ENCODE results near the gene NAALADL2.
"Not testable (repeated sequence)": the region's sequence is repeated elsewhere in the genome, so short reads cannot be mapped to it uniquely, and the experiment has no call there.

The NAALADL2 gene

DNA sequence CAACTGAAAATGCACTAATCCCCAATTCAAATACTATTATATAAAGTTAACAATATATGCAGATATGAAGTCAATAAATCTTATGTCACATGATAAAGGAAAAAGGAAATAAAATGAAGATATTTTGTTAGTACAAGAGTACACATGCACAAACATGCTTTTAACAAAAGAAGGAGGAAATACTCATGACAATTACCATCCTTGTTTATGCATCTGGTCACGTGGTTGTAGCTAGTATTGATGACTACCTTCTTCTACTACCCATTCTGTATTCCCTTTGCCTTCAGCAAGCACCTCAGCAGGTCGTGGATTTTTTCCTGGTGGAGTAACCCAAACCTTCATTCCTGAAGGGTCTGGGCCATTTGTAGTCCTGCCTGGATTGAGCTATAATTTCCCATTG lies 669.6 kb downstream of the NAALADL2 start:
- not testable (repeated sequence) for DNase-seq

DNA sequence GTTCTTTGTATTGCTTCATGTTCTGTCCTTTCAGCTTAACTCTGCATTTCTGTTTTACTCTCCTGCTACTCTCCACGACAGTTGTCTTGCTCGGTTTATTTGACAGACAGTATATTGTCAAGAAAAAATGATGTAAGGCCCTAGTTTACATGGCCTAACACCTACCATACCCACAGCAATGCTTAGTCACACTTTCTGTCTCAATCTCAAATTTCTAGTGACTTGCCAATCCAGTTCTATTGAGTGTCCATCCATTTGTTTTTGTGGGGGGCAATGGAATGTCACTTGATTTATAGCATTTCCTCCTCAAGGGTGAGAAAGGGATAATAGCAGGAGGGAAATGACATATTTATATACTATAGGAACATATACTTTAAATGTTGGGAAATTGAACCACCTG lies 676.2 kb downstream of the NAALADL2 start:
- no peak for DNase-seq

DNA sequence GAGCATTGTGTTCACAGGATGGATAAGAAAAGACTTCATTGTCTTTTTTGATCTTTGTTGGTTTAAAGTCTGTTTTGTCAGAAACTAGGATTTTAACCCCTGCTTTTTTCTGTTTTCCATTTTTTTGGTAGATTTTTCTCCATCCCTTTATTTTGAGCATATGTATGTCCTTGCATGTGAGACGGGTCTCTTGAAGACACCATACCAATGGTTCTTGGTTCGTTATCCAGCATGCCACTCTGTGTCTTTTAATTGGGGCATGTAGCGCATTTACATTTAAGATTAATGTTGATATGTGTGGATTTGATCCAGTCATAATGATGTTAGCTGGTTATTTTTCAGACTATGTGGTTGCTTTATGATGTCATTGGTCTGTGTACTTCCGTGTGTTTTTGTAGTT lies 687.0 kb downstream of the NAALADL2 start:
- no peak for DNase-seq

DNA sequence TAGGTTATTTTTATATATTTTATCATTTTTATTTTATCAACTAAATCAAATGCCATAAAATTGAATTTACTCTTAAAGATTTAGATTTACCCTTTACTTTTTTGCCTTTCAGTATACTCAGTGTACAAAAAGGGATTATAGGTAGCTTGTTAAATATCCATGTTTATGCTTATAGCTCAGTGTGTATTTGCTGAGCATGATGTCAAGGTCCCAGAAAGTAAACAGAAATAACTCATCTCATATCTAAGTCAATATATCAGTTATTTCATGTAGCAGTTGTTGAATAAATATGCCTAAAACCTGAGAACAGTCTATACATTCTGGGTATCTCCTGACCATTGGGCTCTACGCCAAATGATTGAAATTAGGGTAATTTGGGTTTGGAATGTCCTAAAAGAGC lies 693.8 kb downstream of the NAALADL2 start:
- no peak for DNase-seq

DNA sequence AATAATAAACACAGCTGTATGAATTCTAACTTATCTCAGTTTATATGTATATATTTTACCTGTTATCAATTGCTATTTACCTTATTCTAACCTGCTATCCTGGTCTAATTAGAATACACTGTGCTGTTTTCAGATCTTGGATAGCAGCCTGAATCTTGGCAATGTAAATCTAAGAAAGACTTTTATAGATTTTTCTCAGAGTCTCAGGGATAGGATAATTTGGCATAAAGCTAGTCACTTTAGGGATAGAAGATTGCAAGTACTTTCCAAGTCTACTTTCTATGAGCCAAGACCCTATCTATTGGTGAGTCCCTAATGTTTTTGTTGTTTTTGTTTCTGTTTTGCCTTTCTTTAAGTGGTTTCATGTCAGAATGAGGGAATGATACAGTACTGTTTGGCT lies 695.7 kb downstream of the NAALADL2 start:
- no peak for DNase-seq

DNA sequence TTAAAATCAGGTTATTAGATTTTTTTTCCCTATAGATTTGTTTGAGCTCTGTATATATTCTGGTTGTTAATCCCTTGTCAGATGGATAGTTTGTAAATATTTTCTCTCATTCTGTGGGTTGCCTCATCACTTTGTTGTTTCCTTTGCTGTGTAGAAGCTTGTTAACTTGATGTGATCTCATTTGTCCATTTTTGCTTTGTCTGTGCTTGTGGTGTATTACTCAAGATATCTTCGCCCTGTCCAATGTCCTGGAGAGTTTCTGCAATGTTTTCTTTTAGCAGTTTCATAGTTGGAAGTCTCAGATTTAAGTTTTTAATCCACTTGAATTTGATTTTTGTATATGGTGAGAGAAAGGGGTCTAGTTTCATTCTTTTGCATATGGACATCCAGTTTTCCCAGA lies 699.1 kb downstream of the NAALADL2 start:
- no peak for DNase-seq

DNA sequence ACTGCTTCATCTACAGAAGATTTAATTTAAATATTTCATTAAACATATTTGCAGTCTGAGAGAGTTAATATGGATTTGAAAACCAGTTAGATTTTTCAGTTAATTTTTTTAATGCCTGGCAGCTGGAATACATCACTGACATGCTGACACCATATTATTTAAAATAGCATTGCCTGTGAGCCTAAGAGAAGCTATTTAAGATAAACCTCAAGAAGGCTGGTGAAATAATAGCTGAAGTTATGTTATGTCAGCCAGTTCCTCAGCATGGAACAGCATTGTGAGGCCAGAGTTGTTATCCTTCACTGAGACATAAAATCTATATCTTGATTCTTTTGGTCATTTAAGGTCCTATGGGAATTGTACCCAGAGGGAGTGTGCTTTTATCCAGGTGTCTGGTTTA lies 705.2 kb downstream of the NAALADL2 start:
- no peak for DNase-seq

DNA sequence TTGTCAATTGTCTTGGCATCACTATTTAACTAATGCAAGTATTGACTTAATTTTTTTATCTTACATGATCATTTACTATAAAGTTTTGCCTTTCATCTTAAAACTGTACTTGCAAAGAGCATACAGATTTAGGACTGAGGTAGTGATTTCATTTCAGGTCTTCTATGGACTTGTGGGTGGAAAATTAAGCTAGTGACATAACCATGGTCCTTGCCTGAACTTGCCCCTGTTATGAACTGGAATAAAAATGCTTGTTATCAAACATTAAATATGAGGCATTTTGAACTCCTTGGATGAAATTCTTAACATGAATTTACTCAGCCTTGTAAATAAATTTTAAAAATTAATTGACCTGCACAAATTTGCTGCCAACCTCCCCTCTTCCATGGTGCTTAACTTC lies 712.0 kb downstream of the NAALADL2 start:
- no peak for DNase-seq

DNA sequence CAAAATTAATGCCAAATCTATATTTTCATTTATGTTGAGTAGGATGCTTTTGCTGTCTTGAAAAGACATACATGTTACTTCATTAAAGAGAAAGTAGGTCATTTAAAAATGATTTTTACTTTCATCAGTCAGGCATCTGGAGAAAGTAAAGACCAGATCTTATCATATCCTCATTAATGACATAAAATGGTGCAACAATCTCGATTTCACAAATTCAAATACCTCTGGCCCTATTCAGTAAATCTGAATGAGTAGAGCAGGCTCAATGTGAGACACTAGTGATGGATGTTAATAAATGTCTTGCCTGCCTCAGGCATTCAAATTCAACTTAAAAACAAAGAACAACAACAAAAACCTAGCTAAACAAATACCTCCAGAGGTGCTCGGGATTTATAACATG lies 714.1 kb downstream of the NAALADL2 start:
- no peak for DNase-seq

DNA sequence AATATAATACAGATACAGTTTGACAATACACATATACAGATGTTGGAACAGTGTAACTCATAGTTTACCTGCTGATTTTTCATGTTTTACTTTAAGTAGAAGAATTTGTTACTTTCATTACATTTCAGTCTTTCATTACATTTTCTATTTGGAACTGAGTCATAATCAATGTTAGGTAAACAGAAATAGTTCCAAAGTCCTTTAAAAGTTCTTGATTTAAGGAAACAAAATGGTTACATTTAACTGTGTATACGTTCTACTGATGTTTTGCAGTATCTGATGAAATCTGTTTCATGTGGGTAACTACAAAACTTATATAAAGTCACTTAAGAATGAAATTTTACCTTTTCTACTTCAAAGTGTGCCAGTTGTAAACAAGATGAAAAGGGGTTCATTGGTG lies 721.2 kb downstream of the NAALADL2 start:
- no peak for DNase-seq

DNA sequence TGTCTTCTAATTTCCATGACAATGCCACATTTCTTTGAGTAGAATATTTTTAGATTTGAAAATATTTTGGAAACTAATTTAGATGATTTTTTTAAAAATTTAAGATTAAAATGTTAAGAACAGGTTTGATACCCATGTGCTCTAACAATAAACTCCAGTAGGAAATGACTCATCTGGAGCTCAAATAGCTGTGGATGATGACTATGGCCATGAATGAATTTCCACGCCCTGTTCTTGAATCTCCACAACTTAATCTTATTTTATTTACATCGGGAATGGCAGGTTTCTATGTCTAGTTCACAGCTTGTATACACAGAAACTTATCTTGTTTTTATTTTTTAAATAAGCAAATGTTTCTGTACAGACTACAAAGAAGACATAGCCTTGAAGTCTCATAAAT lies 726.8 kb downstream of the NAALADL2 start:
- DNase-seq = no peak

DNA sequence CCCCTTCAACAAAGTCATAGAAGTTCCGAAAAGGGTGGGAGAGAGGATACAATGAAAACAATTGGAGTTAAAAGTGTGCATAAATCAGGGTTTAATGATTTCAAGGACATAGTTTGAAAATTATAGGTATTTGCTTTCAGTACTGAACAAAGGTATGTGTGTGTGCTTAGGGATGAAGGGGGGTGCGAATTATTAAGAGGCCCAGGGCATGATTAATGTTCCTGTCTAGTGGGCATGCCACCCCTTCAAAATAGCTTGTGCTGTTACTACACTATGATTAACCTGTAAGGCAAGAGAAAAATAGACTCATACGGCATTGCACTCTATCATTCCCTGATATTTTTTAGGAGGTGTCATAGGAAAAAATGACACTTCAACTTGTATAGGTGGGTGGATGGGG lies 731.6 kb downstream of the NAALADL2 start:
- DNase-seq = no peak

DNA sequence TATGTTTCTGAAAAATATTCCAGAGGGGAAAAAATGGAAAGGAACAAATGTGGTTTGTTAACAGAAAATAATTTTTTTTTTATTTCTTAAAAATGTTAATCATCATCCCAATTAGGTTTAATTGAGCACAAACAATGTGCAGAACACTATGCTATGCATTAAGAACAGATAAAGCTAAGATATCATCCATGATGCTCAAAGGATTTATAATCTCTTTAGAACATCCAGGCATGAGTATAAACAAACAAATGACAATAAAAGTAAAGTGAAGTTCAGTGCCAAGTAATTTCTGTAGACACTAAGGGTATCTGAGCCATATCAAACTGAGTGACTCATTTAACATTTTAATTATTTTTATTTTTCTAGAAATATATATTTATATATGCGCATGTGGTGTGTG lies 732.2 kb downstream of the NAALADL2 start:
- DNase-seq = no peak

DNA sequence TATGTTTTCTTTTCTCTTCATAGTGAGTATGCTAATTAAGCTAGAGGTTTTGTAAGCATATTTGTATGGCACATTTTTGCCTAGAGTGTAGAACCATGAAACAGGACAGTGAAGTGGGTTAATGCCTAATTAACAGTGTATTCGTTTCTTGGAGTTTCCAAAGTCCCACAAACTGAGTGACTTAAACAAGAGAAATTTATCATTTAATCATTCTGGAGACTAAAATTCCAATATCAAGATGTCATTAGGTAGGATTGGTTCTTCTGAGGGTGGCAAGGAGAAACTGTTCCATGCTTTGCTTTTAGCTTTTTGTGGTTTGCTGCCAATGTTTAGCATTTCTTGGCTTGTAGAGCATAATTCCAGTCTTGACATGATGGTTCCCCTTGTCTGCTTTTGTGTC lies 734.2 kb downstream of the NAALADL2 start:
- no peak for DNase-seq

DNA sequence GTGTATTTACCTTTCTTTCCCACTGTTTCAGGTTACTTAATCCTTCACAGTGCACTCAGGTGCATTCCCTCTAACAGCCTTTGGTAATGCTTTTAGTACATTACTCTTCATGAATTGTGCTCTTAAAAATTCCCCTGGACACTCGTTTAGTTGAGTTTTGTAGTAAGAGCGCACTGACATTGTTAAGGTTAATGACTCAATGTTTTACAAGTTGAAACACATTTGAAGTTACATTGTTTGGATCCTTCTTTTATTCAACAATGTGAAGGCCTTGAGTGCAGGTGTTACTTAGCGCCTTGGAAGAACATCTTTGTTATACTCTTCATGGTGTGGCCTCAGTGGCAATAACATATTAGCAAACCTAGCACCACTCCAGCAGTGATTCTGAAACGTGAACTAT lies 739.6 kb downstream of the NAALADL2 start:
- no peak for DNase-seq

DNA sequence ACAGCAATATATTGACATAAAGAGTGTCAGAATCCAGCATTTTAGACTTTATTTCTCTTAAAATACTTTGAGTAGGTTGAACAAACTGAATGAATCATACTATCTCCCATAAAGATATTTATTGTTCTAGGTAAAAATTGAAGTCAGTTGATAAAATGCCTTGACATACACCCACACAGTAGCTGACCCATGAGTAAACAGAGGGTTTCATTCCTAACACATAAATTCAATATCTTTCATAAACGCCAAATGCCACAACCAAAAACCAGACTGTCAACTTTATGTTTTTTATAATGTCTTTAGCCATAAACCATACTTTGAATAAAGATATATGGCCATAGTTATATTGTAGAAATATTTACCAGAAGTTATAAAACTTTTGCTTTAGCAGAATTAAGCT lies 742.4 kb downstream of the NAALADL2 start:
- DNase-seq = no peak

DNA sequence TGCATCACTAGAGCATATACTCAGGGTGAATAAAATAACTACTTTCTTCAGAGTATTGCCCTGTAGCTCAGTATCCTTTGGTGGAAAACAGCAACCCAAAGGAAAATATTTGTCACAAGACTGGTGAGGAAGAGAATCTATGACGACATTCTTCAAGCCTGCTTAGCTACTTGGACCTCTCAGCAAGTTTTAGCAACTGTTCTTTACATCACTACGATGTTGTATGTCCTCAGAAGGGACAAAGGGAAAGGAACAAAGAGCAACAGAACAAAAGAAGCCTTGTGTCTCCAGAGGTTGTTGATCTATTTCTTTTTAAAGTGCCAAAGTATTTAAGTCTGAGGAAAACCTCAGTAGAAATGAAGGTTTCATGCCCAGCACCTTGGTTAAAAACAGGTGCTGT lies 746.7 kb downstream of the NAALADL2 start:
- no peak for DNase-seq

DNA sequence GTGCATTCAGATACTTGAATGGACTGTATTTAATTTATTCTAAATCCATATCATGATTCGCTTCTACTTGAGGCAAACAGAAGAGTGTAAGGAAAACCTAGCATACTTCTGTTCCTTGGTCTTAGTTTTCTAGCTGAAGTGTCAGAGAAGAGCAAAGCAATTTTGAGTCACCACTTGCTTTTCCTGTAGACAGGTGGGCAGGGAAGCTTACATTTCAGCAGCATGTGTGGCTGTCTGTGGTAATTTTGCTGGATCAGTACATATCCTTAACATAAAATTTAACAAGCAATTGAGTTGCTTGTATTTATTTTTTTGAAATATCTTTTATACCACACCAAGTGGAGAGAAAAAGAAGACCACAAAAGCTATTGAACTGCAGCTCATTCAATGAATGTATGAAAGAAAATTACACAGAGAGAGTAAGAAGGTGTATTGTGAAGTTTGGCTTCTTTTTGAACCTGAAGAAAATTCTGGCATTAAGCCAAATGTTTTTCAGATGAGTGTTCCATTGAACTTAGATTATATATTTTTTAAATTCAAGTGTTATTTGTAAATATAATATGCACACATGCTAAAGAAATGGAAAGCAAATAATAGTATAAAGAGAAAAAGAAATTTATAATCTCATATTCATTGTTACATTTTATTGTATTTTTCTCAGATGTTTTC lies 747.6 kb downstream of the NAALADL2 start:
- DNase-seq = no peak

DNA sequence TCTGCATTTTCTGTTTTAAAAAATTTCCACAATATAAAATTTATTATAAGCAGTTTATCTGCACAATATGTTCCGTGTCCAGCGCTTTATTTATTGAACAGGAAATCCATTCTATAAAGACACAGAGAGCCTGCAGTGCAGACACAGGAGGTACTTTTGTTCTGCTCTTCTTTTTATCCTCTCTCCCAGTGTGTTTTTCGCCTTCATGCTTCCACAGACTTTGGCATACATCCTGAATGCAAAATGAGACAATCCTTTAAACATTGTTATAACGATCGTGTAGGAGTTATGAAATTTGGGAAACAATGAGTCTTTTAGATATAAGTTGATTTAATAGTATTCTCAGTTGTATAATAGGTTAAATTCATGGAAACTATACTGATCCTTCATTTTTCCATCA lies 749.2 kb downstream of the NAALADL2 start:
- no peak for DNase-seq

DNA sequence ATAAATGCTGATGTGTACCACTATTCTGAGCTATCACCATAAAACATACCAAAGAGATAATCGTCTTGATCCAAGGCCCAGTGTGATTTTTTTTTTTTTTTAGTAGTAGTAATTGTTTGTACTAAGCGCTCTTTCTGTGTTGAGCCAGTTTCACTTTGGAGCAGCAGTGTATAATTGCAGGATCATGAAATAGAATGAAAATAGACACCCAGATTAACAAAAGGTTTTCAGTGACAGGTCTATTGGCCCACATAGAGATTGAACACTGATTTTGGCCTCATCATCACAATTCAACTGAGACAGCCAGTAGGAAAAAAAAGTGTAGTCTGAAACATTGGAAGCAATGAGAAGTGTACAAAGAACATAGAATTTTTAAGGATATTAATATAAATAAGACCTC lies 749.8 kb downstream of the NAALADL2 start:
- DNase-seq = no peak

DNA sequence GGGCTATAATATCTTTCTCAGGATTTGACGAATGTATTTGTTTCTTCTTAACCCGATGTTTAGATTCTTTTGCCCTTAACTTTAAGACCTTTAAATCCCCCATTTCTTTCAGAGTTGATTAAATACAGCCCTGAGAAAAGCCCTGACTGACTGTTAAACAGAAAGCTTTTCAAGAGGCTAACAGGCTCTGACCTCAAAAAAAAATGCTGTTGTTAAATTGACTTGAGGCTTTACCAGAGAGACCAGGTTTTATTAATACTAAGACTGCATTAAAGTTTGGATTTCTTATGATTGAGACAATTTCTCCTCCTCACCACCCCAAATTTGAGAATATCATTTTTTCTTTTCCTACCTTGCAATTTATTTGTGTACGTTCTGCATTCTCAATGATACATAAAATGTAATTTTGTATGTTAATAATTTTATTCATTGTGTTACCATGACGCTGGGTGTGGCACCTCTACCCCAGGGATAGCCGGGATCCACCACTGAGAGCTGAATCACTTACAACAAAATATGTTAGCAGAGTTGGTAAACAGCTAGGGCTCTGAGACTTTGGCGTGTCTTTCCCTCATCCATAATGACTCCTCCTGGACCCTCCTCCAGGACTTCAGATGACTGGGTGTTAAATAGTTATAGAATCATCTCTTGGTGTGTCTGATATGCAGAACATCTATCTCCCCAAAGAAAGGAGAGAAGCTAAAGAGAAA lies 753.5 kb downstream of the NAALADL2 start:
- DNase-seq = no peak

DNA sequence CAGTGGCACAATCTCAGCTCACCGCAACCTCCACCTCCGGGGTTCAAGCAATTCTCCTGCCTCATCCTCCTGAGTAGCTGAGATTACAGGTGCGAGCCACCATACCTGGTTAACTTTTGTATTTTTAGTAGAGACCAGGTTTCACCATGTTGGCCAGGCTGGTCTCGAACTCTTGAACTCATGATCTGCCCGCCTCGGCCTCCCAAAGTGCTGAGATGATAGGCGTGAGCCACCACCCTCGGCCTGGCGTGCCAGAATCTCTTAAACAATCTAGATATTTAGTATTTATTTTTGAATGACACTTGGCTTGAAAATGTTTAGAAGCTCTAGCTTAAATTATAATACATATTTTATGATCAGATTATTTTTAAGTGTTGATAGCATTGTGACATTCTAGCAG lies 755.0 kb downstream of the NAALADL2 start:
- not testable (repeated sequence) for DNase-seq

DNA sequence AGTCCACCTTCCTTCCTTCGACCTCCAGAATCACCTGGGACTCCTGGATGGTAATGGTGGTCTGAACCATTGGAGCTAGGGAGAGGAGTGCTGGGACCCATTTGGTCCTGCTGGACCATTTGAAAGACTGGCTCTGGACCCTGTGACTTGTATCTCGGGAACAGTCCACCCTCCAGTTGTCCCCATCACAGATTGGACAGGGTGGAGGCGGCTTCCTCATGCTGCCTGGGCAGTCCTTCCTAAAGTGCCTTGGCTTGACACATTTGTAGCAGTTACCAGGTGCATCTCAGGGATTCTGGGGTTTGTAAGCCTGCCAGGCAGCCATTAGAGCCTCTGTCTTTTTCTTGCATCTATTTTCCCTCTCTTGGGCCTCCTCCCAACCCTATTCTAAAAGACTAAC lies 758.1 kb downstream of the NAALADL2 start:
- no peak for DNase-seq

DNA sequence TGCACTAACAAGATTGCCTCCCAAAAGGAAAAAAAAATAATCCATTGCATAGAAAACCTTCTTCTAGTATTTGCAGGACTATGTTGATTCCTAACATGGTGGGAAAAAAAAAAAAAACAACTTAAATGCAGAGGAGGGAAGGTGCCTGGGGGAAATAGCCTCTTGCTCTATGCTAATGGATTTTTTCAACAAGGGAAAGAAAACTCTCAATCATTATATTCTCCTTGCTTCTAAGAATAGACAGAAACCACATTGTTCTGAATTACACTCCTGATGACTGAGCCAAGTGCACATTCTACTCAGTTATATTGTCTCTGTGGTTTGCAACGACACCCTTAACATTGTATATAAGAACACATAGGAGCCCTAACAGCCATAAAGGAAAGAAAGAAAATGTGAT lies 760.2 kb downstream of the NAALADL2 start:
- no peak for DNase-seq

DNA sequence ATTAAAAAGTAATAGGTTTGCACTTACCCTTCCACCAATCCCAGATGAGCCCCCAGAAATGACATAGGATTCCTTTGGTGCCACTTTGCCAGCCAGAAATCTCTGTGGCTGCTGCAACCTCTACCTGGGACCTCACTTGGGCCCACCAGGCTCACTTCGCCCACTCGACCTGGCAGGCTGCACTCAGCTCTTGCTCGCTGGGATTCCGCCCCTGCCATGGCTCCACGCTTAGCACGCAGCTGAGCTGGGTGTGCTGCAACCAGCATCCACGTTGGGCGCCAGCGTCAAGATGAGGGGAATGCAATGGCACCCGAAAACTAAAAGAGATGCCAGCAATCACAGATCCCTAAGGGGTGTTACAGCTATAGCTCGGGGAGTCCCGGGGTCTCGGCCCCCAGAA lies 761.0 kb downstream of the NAALADL2 start:
- no peak for DNase-seq
